Activated CD4-positive, alpha-beta memory T cell treated with anti-CD3 and anti-CD28 coated beads for 36 hours (primary cell): Measurements from ENCODE around the gene PRADC1. TPM values are rescaled to one million over a fixed set of nuclear protein-coding genes. Genes with fewer than 3 reads are reported as not detected.

Source experiments
- CTCF ChIA-PET: fragments of 350-600 bp; sonication (Branson Sonifier 250); formaldehyde crosslinking; loops from one replicate; lab custom pipeline; 2021; ENCODE audit warnings: antibody characterized with exemption, inconsistent platforms; lab: Charles Lee
- POLR2A ChIA-PET: fragments of 350-600 bp; sonication (Branson Sonifier 250); formaldehyde crosslinking; loops from one replicate; lab custom pipeline; 2021; ENCODE audit warnings: antibody characterized with exemption; lab: Charles Lee
- DNase-seq: peaks from one replicate; pipeline ENCODE4 v3.0.0-alpha.2; 2020
- H3K27ac Mint-ChIP-seq: one replicate; pipeline ENCODE4 v1.8.0; 2021; ENCODE audit warnings: mixed read lengths
- H3K27me3 Mint-ChIP-seq: one replicate; pipeline ENCODE4 v1.8.0; 2021; ENCODE audit warnings: mixed read lengths
- H3K36me3 Mint-ChIP-seq: one replicate; pipeline ENCODE4 v1.8.0; 2021; ENCODE audit warnings: mixed read lengths
- H3K4me1 Mint-ChIP-seq: one replicate; pipeline ENCODE4 v1.8.0; 2021; ENCODE audit warnings: low read depth, mixed read lengths
- H3K4me3 Mint-ChIP-seq: one replicate; pipeline ENCODE4 v1.8.0; 2021; ENCODE audit warnings: mild to moderate bottlenecking, mixed read lengths
- H3K9me3 Mint-ChIP-seq: one replicate; pipeline ENCODE4 v1.8.0; 2021; ENCODE audit warnings: mixed read lengths
- intact Hi-C: fragments of 100-400 bp; cut with micrococcal nuclease; formaldehyde crosslinking; loops from one replicate; pipeline ENCODE4 v1.15.1; 2023
- total RNA-seq, 2 experiments: library from RNA; stranded (reverse); gene quantifications; one replicate each; pipeline ENCODE4 v1.2.3, GENCODE V29; 2021

Gene PRADC1
- total RNA-seq = 10 to 100 TPM; 12.9 to 13.6 TPM

DNA sequence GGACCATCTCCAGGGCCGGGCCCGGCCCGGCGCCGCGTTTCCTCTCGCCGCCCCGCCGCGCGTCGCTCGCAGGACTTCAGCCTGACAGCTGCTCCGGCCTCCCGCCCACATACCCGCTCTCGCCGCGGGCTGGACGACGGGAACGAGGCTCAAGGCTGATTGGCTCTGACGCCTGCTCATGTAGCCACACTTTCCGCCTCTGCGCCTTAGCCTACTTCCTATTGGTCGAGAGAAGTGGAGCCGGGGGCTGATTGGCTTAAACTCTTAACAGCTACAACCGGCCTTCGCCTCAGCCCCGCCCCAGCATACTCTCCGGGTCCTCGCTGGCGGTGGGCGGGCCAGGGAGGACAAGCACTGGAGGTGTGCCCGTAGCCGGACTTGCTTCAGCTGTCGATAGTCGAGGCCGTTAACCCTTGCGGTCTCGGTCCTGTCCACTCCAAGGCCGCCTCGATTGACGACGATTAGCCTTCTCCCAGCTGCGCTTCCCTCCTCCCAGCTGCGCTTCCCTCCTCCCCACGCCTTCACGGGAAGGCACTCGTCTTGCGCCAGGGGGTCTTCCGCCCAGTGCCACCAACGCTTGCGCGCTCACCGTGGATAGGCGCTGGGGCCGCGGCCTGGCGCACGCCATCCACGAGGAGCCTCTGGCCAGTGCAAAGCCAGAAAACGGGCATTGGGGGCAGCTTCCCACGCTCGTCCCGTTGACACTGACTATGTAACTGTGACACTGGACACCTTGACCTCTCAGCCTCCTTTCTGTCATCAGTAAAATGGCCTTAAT is at the start of gene PRADC1:
Gene PRADC1, minus strand, starts transcription at position 86 of the 778 bp plus-strand sequence. Its CDS starts 79 bp downstream, at position 7.
- ChIA-PET POLR2A (interaction anchor here (1.0 to 3.4 kb wide), 11 partner anchors 8 to 152 kb away, joined by 3 to 32 read pairs (median 4); partner anchors contain the start of genes ALMS1 and EGR4), CTCF (interaction anchor here (1.4 to 10.2 kb wide), 4 partner anchors 18 to 58 kb away, joined by 4 to 70 read pairs (median 20); partner anchors contain the start of genes EGR4 and SMYD5)
- Mint-ChIP-seq H3K27me3 (peaks cover 1% of the 10 kb centered on the region), H3K36me3 (peaks cover 19% of the 10 kb centered on the region), H3K27ac (peak within 1 kb of the TSS; percentile 80), H3K4me3 (peak within 1 kb of the TSS; percentile 87), H3K9me3 (no peaks in the 10 kb centered on the region), H3K4me1 (peaks cover 29% of the 10 kb centered on the region)
- intact Hi-C loops = loop anchor here (1.0 to 10.0 kb wide), 4 partner anchors 19 to 1221 kb away; partner anchors contain the start of genes ALMS1, INO80B, SFXN5 and SMYD5
- peak; percentile 97 for DNase-seq

DNA sequence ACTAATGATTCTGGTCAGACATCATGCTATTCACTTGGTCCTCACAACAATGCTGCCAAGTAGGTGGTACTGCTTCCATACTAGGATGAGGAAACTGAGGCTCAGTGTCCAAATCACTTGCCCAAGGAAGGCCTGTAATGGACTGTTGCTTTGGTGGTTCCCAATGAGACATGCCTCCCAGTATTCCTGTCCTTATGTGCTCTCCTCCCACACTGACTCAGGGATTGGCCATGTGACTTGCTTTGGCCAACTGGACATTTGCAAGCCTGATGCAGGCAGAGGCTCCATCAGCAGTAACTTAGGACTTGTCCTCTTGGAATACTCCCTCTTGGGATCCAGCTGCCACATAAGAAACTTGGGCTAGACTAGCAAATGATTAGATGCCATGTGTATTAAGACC is 48.2 kb upstream of the PRADC1 start:
- intact Hi-C loops = no loop called here
- no peaks in the 10 kb centered on the region for H3K27me3 Mint-ChIP-seq
- H3K4me1 Mint-ChIP-seq = peaks cover 10% of the 10 kb centered on the region
- CTCF ChIA-PET = interaction anchor here (4.9 kb wide), 1 partner anchor 9 kb away, joined by 33 read pairs; no protein-coding TSS in a partner anchor
- no peaks in the 10 kb centered on the region for H3K36me3 Mint-ChIP-seq
- no peaks in the 10 kb centered on the region for H3K9me3 Mint-ChIP-seq
- POLR2A ChIA-PET = interaction anchor here (0.5 kb wide), 1 partner anchor 14 kb away, joined by 3 read pairs; no protein-coding TSS in a partner anchor
- no peak overlapping the region for H3K4me3 Mint-ChIP-seq
- no peak for DNase-seq
- H3K27ac Mint-ChIP-seq = no peak overlapping the region

GRCh38 chr2:73279852-73280251 is 46.8 kb upstream of the PRADC1 start:
- H3K27ac Mint-ChIP-seq = no peak overlapping the region
- ChIA-PET CTCF (interaction anchor here (0.5 to 4.9 kb wide), 2 partner anchors 10 to 1920 kb away, joined by 3 to 33 read pairs; partner anchors contain the start of gene TACR1), POLR2A (no interaction called here)
- no peaks in the 10 kb centered on the region for H3K36me3 Mint-ChIP-seq
- H3K9me3 Mint-ChIP-seq = no peaks in the 10 kb centered on the region
- peaks cover 6% of the 10 kb centered on the region for H3K4me1 Mint-ChIP-seq
- H3K27me3 Mint-ChIP-seq = no peaks in the 10 kb centered on the region
- H3K4me3 Mint-ChIP-seq = no peak overlapping the region
- intact Hi-C loops = no loop called here
- no peak for DNase-seq

GRCh38 chr2:73272270-73272669 is 39.2 kb upstream of the PRADC1 start:
- no peaks in the 10 kb centered on the region for H3K9me3 Mint-ChIP-seq

GRCh38 chr2:73269686-73270465 is 36.8 kb upstream of the PRADC1 start:
- no peaks in the 10 kb centered on the region for H3K27me3 Mint-ChIP-seq
- no peaks in the 10 kb centered on the region for H3K36me3 Mint-ChIP-seq
- H3K4me1 Mint-ChIP-seq = peaks cover 19% of the 10 kb centered on the region
- H3K9me3 Mint-ChIP-seq = no peaks in the 10 kb centered on the region
- H3K27ac Mint-ChIP-seq = no peak overlapping the region
- H3K4me3 Mint-ChIP-seq = peak overlapping the region; percentile 42
- ChIA-PET POLR2A (interaction anchor here (2.1 kb wide), 1 partner anchor 20 kb away, joined by 6 read pairs; no protein-coding TSS in a partner anchor), CTCF (no interaction called here)
- intact Hi-C loops = loop anchor here (2.0 kb wide), 1 partner anchor 23 kb away; the partner anchor contains the start of gene EGR4
- DNase-seq = no peak

More at GRCh38 chr2:73272270-73272669, 39.2 kb upstream of the PRADC1 start:
- Mint-ChIP-seq H3K27me3 (no peaks in the 10 kb centered on the region), H3K36me3 (no peaks in the 10 kb centered on the region), H3K27ac (no peak overlapping the region), H3K4me1 (peaks cover 14% of the 10 kb centered on the region), H3K4me3 (no peak overlapping the region)
- ChIA-PET CTCF (interaction anchor here (1.1 kb wide), 1 partner anchor 18 kb away, joined by 4 read pairs; no protein-coding TSS in a partner anchor), POLR2A (no interaction called here)
- intact Hi-C loops = no loop called here
- DNase-seq = no peak

- Mint-ChIP-seq H3K4me3 (peak overlapping the region; percentile 30), H3K27me3 (no peaks in the 10 kb centered on the region), H3K9me3 (no peaks in the 10 kb centered on the region), H3K4me1 (peaks cover 19% of the 10 kb centered on the region), H3K36me3 (peaks cover 1% of the 10 kb centered on the region), H3K27ac (no peak overlapping the region)
- intact Hi-C loops = loop anchor here (2.0 kb wide), 1 partner anchor 24 kb away; the partner anchor contains the start of gene EGR4
- CTCF ChIA-PET = interaction anchor here (1.4 to 1.6 kb wide), 2 partner anchors 21 to 25 kb away, joined by 3 to 6 read pairs; no protein-coding TSS in a partner anchor
- peak; percentile 84 for DNase-seq
- POLR2A ChIA-PET = interaction anchor here (0.7 to 2.1 kb wide), 3 partner anchors 12 to 21 kb away, joined by 3 to 6 read pairs (median 3); no protein-coding TSS in a partner anchor
These were observed 36.0 kb upstream of the PRADC1 start for GRCh38 chr2:73268830-73269685.

DNA sequence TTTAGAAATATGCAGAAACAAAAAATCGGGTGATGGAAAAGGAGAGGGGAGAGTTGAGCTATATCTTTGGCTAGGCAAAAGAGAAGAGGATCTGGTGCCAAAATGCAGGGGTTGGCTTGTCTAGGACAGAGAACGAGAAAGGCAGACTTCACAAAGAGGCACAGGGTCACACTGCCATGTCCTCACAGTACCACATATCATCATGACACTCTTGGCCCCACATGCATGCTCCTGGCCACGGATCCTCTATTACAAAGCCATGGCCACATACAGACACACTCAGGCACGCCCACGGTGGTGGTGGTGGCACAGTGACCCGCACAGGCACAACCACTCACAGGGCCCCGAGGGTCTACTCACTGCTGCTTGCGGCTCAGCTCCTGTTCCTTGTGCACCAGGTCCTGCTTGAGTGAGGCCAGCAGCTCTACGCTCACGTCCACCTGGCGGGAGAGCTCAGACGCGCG is 35.4 kb upstream of the PRADC1 start:
- no peak overlapping the region for H3K27ac Mint-ChIP-seq
- peak overlapping the region; percentile 6 for H3K4me3 Mint-ChIP-seq
- intact Hi-C loops = loop anchor here (2.0 kb wide), 1 partner anchor 24 kb away; the partner anchor contains the start of gene EGR4
- ChIA-PET POLR2A (interaction anchor here (0.7 to 2.1 kb wide), 4 partner anchors 11 to 36 kb away, joined by 3 to 6 read pairs (median 3); partner anchors contain the start of gene PRADC1), CTCF (interaction anchor here (1.4 to 1.6 kb wide), 2 partner anchors 21 to 25 kb away, joined by 3 to 6 read pairs; no protein-coding TSS in a partner anchor)
- H3K9me3 Mint-ChIP-seq = no peaks in the 10 kb centered on the region
- H3K4me1 Mint-ChIP-seq = peaks cover 19% of the 10 kb centered on the region
- no peaks in the 10 kb centered on the region for H3K27me3 Mint-ChIP-seq
- DNase-seq = no peak
- peaks cover 3% of the 10 kb centered on the region for H3K36me3 Mint-ChIP-seq

- Mint-ChIP-seq H3K4me3 (no peak overlapping the region), H3K36me3 (peaks cover 3% of the 10 kb centered on the region), H3K4me1 (peaks cover 19% of the 10 kb centered on the region), H3K27ac (no peak overlapping the region), H3K27me3 (no peaks in the 10 kb centered on the region), H3K9me3 (no peaks in the 10 kb centered on the region)
- CTCF ChIA-PET = no interaction called here
- DNase-seq = no peak
- POLR2A ChIA-PET = interaction anchor here (1.2 kb wide), 1 partner anchor 34 kb away, joined by 3 read pairs; the partner anchor contains the start of gene PRADC1
- intact Hi-C loops = no loop called here
These were observed 34.0 kb upstream of the PRADC1 start for GRCh38 chr2:73267008-73267407.

DNA sequence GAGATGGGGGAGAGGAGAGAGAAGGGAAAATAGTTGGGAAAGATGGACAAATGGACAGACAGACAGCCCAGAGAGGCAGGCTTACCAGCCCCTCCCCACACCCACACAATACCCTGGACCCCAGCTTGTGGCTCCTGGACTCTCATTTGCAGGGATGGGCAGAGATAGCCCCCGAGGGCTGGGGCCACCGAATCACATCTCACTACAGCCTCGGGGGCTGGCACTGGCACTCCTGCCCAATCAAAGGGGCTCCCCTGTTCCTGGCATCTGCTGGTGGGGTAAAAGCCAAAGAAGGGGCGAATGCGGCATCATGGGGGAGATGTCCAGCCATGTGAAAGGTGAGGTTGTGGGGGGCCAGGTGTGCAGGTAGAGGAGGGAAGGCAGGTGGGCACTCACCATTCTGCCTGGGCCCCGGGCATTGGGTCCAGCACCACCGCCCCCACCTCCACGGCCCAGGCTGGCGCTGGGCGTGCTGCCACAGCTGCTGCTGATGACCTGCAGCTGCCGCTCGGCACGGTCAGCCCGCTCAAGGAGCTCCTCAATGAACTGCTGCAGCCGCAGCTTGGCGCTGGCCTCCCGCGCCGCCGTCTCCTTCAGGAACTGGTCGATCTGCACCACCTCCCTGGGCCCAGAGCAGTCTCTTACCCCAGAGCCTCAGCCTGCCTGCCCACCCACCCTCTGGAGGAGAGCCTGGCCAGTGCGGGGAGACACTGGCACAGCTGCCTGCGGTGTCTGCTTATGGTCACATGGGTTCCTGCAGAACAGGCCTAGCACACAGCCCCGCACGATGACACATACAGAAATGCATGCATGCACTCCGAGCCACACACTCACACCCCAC is 33.2 kb upstream of the PRADC1 start:
- DNase-seq = no peak
- no peaks in the 10 kb centered on the region for H3K27me3 Mint-ChIP-seq
- intact Hi-C loops = no loop called here
- ChIA-PET CTCF (no interaction called here), POLR2A (no interaction called here)
- H3K9me3 Mint-ChIP-seq = no peaks in the 10 kb centered on the region
- H3K27ac Mint-ChIP-seq = no peak overlapping the region
- peaks cover 3% of the 10 kb centered on the region for H3K36me3 Mint-ChIP-seq
- no peak overlapping the region for H3K4me3 Mint-ChIP-seq
- H3K4me1 Mint-ChIP-seq = peaks cover 19% of the 10 kb centered on the region
